Erythroblast (primary cell): Measurements from ENCODE around the gene TBC1D2B.

Experiments used
- GATA1 ChIP-seq: IDR thresholded peaks from 2 replicates; pipeline ENCODE4 v1.6.1; 2011; ENCODE audit warnings: low read depth, mild to moderate bottlenecking, control low read depth, low read length, moderate library complexity
- POLR2A ChIP-seq: IDR thresholded peaks from 2 replicates; pipeline ENCODE4 v1.6.1; 2011; ENCODE audit warnings: mild to moderate bottlenecking, low read length

DNA sequence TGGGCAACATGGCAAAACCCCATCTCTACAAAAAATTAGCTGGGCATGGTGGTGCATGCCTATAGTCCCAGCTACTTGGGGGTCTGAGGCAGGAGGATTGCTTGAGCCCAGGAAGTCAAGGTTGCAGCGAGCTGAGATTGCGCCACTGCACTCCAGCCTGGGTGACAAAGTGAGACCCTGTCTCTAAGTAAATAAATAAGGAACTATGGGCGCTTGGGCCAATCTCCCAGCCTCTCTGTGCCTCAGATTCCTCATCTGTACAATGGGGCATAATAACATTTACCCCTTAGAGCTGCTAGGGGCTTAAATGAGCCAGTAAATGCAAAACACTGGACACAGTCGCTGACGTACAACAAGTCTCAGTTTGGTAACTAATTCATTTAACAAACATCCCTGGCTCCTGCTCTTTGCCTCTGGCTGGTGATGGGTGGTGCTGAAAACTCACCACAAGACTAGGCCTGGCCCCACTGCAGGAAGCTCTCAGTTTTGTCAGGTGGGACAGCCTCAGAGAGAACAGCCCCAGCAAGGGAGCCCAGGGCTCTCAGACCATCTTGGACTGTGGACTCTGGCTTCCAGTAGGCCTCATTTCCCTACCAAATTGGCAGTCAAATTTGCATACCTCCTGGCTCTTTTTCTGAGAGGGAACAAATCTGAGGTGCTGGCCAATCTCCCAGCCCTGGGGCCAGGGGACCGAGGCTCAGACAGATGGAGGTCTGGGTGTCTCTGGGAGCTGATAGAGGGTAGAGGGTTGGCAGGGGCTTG lies 6.4 kb upstream of the TBC1D2B start:
- TF ChIP-seq POLR2A (no peak), GATA1 (no peak)
